ENCODE data around the gene CLDN7.
A peak's percentile ranks its signal among the peaks of the same experiment; 100 is the strongest.

The CLDN7 gene

GRCh38 chr17:7223375-7223774, 38.9 kb downstream of the CLDN7 start:
- Mint-ChIP-seq H3K4me1 (ENCODE audit: low read depth) (peaks cover 34% of the 10 kb centered on the region), H3K9me3 (ENCODE audit: low read depth) (no peaks in the 10 kb centered on the region), H3K27ac (no peak overlapping the region), H3K4me3 (no peak overlapping the region), H3K36me3 (peaks cover 7% of the 10 kb centered on the region), H3K27me3 (no peaks in the 10 kb centered on the region)

GRCh38 chr17:7222972-7223292, 39.3 kb downstream of the CLDN7 start:
- no peak overlapping the region for H3K4me3 Mint-ChIP-seq
- H3K9me3 Mint-ChIP-seq (ENCODE audit: low read depth) = no peaks in the 10 kb centered on the region
- peaks cover 4% of the 10 kb centered on the region for H3K36me3 Mint-ChIP-seq
- H3K27ac Mint-ChIP-seq = no peak overlapping the region
- no peaks in the 10 kb centered on the region for H3K27me3 Mint-ChIP-seq
- H3K4me1 Mint-ChIP-seq (ENCODE audit: low read depth) = peaks cover 35% of the 10 kb centered on the region

- Mint-ChIP-seq H3K4me3 (no peak overlapping the region), H3K9me3 (ENCODE audit: low read depth) (no peaks in the 10 kb centered on the region), H3K27me3 (no peaks in the 10 kb centered on the region), H3K4me1 (ENCODE audit: low read depth) (peaks cover 38% of the 10 kb centered on the region), H3K36me3 (peaks cover 3% of the 10 kb centered on the region), H3K27ac (no peak overlapping the region)
These were observed 39.9 kb downstream of the CLDN7 start for GRCh38 chr17:7222093-7222971.

GRCh38 chr17:7221278-7222092, 40.8 kb downstream of the CLDN7 start:
- Mint-ChIP-seq H3K9me3 (ENCODE audit: low read depth) (no peaks in the 10 kb centered on the region), H3K36me3 (peaks cover 3% of the 10 kb centered on the region), H3K27ac (peak overlapping the region; percentile 83)

GRCh38 chr17:7220593-7221277, 41.5 kb downstream of the CLDN7 start:
- H3K36me3 Mint-ChIP-seq = peaks cover 3% of the 10 kb centered on the region
- H3K4me3 Mint-ChIP-seq = peak overlapping the region; percentile 93
- H3K27ac Mint-ChIP-seq = peak overlapping the region; percentile 83
- peaks cover 50% of the 10 kb centered on the region for H3K4me1 Mint-ChIP-seq (ENCODE audit: low read depth)
- H3K9me3 Mint-ChIP-seq (ENCODE audit: low read depth) = no peaks in the 10 kb centered on the region
- H3K27me3 Mint-ChIP-seq = no peaks in the 10 kb centered on the region

More at GRCh38 chr17:7221278-7222092, 40.8 kb downstream of the CLDN7 start:
- peaks cover 42% of the 10 kb centered on the region for H3K4me1 Mint-ChIP-seq (ENCODE audit: low read depth)
- peak overlapping the region; percentile 93 for H3K4me3 Mint-ChIP-seq
- no peaks in the 10 kb centered on the region for H3K27me3 Mint-ChIP-seq

GRCh38 chr17:7219812-7220592, 42.3 kb downstream of the CLDN7 start, which contains the start of the genes ACADVL and DLG4:
ACADVL (plus strand) TSS chr17:7219938; CDS start chr17:7219985, 47 bp downstream.
DLG4 (minus strand) TSS chr17:7219836.
- Mint-ChIP-seq H3K27me3 (no peaks in the 10 kb centered on the region), H3K27ac (peak within 1 kb of the TSS; percentile 95), H3K9me3 (ENCODE audit: low read depth) (no peaks in the 10 kb centered on the region), H3K36me3 (peaks cover 3% of the 10 kb centered on the region), H3K4me1 (ENCODE audit: low read depth) (peaks cover 56% of the 10 kb centered on the region), H3K4me3 (peak within 1 kb of the TSS; percentile 93)

- peak overlapping the region; percentile 95 for H3K27ac Mint-ChIP-seq
- H3K4me3 Mint-ChIP-seq = peak overlapping the region; percentile 93
- no peaks in the 10 kb centered on the region for H3K9me3 Mint-ChIP-seq (ENCODE audit: low read depth)
- peaks cover 63% of the 10 kb centered on the region for H3K4me1 Mint-ChIP-seq (ENCODE audit: low read depth)
- no peaks in the 10 kb centered on the region for H3K27me3 Mint-ChIP-seq
- H3K36me3 Mint-ChIP-seq = peaks cover 3% of the 10 kb centered on the region
These were observed 43.0 kb downstream of the CLDN7 start for GRCh38 chr17:7219229-7219811.

GRCh38 chr17:7218758-7219157, 43.5 kb downstream of the CLDN7 start:
- Mint-ChIP-seq H3K4me3 (peak overlapping the region; percentile 93), H3K4me1 (ENCODE audit: low read depth) (peaks cover 69% of the 10 kb centered on the region), H3K36me3 (peaks cover under 1% of the 10 kb centered on the region), H3K9me3 (ENCODE audit: low read depth) (no peaks in the 10 kb centered on the region), H3K27me3 (no peaks in the 10 kb centered on the region), H3K27ac (peak overlapping the region; percentile 95)

GRCh38 chr17:7218166-7218565, 44.1 kb downstream of the CLDN7 start:
- Mint-ChIP-seq H3K4me1 (ENCODE audit: low read depth) (peaks cover 71% of the 10 kb centered on the region), H3K4me3 (peak overlapping the region; percentile 68), H3K27me3 (no peaks in the 10 kb centered on the region), H3K9me3 (ENCODE audit: low read depth) (no peaks in the 10 kb centered on the region), H3K36me3 (no peaks in the 10 kb centered on the region), H3K27ac (peak overlapping the region; percentile 70)

- no peaks in the 10 kb centered on the region for H3K36me3 Mint-ChIP-seq
- peaks cover 71% of the 10 kb centered on the region for H3K4me1 Mint-ChIP-seq (ENCODE audit: low read depth)
- peak overlapping the region; percentile 70 for H3K27ac Mint-ChIP-seq
- H3K9me3 Mint-ChIP-seq (ENCODE audit: low read depth) = no peaks in the 10 kb centered on the region
- no peaks in the 10 kb centered on the region for H3K27me3 Mint-ChIP-seq
- peak overlapping the region; percentile 68 for H3K4me3 Mint-ChIP-seq
These were observed 44.9 kb downstream of the CLDN7 start for GRCh38 chr17:7217113-7217987.

GRCh38 chr17:7216242-7217112, 45.8 kb downstream of the CLDN7 start:
- no peaks in the 10 kb centered on the region for H3K27me3 Mint-ChIP-seq
- H3K9me3 Mint-ChIP-seq (ENCODE audit: low read depth) = no peaks in the 10 kb centered on the region
- peak overlapping the region; percentile 67 for H3K27ac Mint-ChIP-seq
- H3K4me1 Mint-ChIP-seq (ENCODE audit: low read depth) = peaks cover 77% of the 10 kb centered on the region
- no peaks in the 10 kb centered on the region for H3K36me3 Mint-ChIP-seq
- H3K4me3 Mint-ChIP-seq = peak overlapping the region; percentile 61

- no peaks in the 10 kb centered on the region for H3K9me3 Mint-ChIP-seq (ENCODE audit: low read depth)
- H3K27me3 Mint-ChIP-seq = no peaks in the 10 kb centered on the region
- no peaks in the 10 kb centered on the region for H3K36me3 Mint-ChIP-seq
- peak overlapping the region; percentile 91 for H3K27ac Mint-ChIP-seq
- peaks cover 70% of the 10 kb centered on the region for H3K4me1 Mint-ChIP-seq (ENCODE audit: low read depth)
- peak overlapping the region; percentile 89 for H3K4me3 Mint-ChIP-seq
These were observed 46.6 kb downstream of the CLDN7 start for GRCh38 chr17:7215652-7216180.

Measured in activated naive CD8-positive, alpha-beta T cell (primary cell).